Neural cell (in vitro differentiated cells): ENCODE results near the gene SMIM26. TPM values are rescaled to one million over a fixed set of nuclear protein-coding genes. Genes with fewer than 3 reads are reported as not detected.

Experiments used
- H2AFZ ChIP-seq: fragments of 200-600, 300-800 bp; sonication (generic), shearing (Covaris generic); 2 replicates; pipeline ENCODE4 v1.6.0; 2014; ENCODE audit warnings: low read depth, mild to moderate bottlenecking, antibody characterized with exemption, low read length, moderate library complexity
- H3F3A ChIP-seq: fragments of 200-600 bp; shearing (Covaris generic); 2 replicates; pipeline ENCODE4 v1.6.1; 2016; ENCODE audit warnings: mild to moderate bottlenecking, moderate library complexity, mixed read lengths, antibody characterized with exemption, low read length; ENCODE audit not compliant: insufficient read depth, poor library complexity, severe bottlenecking
- H3K27ac ChIP-seq: fragments of 200-600, 300-800 bp; sonication (generic), shearing (Covaris generic); 2 replicates; pipeline ENCODE4 v1.5.1; 2014; ENCODE audit warnings: mild to moderate bottlenecking, low read length, moderate library complexity
- H3K27me3 ChIP-seq: fragments of 300-800, 200-600 bp; sonication (generic), shearing (Covaris generic); 2 replicates; pipeline ENCODE4 v1.6.0; 2014; ENCODE audit warnings: mild to moderate bottlenecking, low read depth, low read length, moderate library complexity; ENCODE audit not compliant: insufficient read depth
- H3K36me3 ChIP-seq: fragments of 300-800, 200-600 bp; sonication (generic), shearing (Covaris generic); 2 replicates; pipeline ENCODE4 v1.5.1; 2014; ENCODE audit warnings: mild to moderate bottlenecking, antibody characterized with exemption, low read length, moderate library complexity; ENCODE audit not compliant: insufficient read depth
- H3K4me2 ChIP-seq: fragments of 300-800, 200-600 bp; sonication (generic), shearing (Covaris generic); 2 replicates; pipeline ENCODE4 v1.6.0; 2014; ENCODE audit warnings: mild to moderate bottlenecking, low read length
- H3K4me3 ChIP-seq: fragments of 300-800, 200-600 bp; sonication (generic), shearing (Covaris generic); 2 replicates; pipeline ENCODE4 v1.5.1; 2014; ENCODE audit warnings: mild to moderate bottlenecking, low read length, moderate library complexity
- H3K79me2 ChIP-seq: fragments of 200-600 bp; shearing (Covaris generic); replicated peaks from 2 replicates; pipeline ENCODE4 v1.6.0; 2014; ENCODE audit warnings: mild to moderate bottlenecking, low read length, moderate library complexity; ENCODE audit not compliant: insufficient read depth
- H3K9ac ChIP-seq: fragments of 300-800, 200-600 bp; sonication (generic), shearing (Covaris generic); 2 replicates; pipeline ENCODE4 v1.6.1; 2016; ENCODE audit warnings: mild to moderate bottlenecking, low read length, mixed read lengths
- H3K9me2 ChIP-seq: fragments of 200-600 bp; shearing (Covaris generic); 2 replicates; pipeline ENCODE4 v1.6.1; 2016; ENCODE audit warnings: mild to moderate bottlenecking, low read length, mixed read lengths; ENCODE audit not compliant: insufficient read depth
- H3K9me3 ChIP-seq: fragments of 200-600, 300-800 bp; sonication (generic), shearing (Covaris generic); 2 replicates; pipeline ENCODE4 v1.6.1; 2016; ENCODE audit warnings: mild to moderate bottlenecking, mixed run types, low read length, moderate library complexity, mixed read lengths
- H4K20me1 ChIP-seq: fragments of 200-600 bp; shearing (Covaris generic); 2 replicates; pipeline ENCODE4 v1.6.1; 2016; ENCODE audit warnings: mild to moderate bottlenecking, mixed run types; ENCODE audit not compliant: insufficient read depth
- EP300 ChIP-seq: fragments of 450-650 bp; conservative IDR thresholded peaks from 2 replicates; pipeline ENCODE4 v1.6.1; 2014; ENCODE audit warnings: antibody characterized with exemption, mild to moderate bottlenecking, moderate library complexity; ENCODE audit not compliant: poor library complexity, severe bottlenecking
- EZH2 ChIP-seq: fragments of 200-600, 300-800 bp; shearing (Covaris generic), sonication (generic); IDR thresholded peaks from 2 replicates; pipeline ENCODE4 v1.6.1; 2014; ENCODE audit warnings: antibody characterized with exemption, low read length, borderline replicate concordance, mild to moderate bottlenecking; ENCODE audit not compliant: insufficient read depth, poor library complexity, severe bottlenecking
- MXI1 ChIP-seq: fragments of 450-650 bp; conservative IDR thresholded peaks from 2 replicates; pipeline ENCODE4 v1.6.1; 2014; ENCODE audit warnings: antibody characterized with exemption, mild to moderate bottlenecking; ENCODE audit not compliant: poor library complexity, severe bottlenecking
- POLR2AphosphoS5 ChIP-seq: IDR thresholded peaks from 2 replicates; pipeline ENCODE4 v1.6.1; 2012
- RAD21 ChIP-seq: fragments of 450-650 bp; conservative IDR thresholded peaks from 2 replicates; pipeline ENCODE4 v1.6.1; 2014; ENCODE audit warnings: antibody characterized with exemption, mild to moderate bottlenecking, moderate library complexity
- SMC3 ChIP-seq: fragments of 450-650 bp; conservative IDR thresholded peaks from 2 replicates; pipeline ENCODE4 v1.6.1; 2014; ENCODE audit warnings: antibody characterized with exemption, mild to moderate bottlenecking, moderate library complexity; ENCODE audit not compliant: poor library complexity
- TAF1 ChIP-seq: IDR thresholded peaks from 2 replicates; pipeline ENCODE4 v1.6.1; 2012; ENCODE audit warnings: low read depth
- polyA plus RNA-seq: library from polyadenylated mRNA; depleted of rRNA; stranded (reverse); fragments of >200 nt; gene quantifications from 2 replicates; pipeline ENCODE4 v1.2.3, GENCODE V29; 2014
- TF ChIP-seq, protein P1 (sequence below): fragments of 450-650 bp; IDR thresholded peaks from 2 replicates; pipeline ENCODE4 v1.5.1; 2014; ENCODE audit warnings: antibody characterized with exemption, mild to moderate bottlenecking, moderate library complexity; ENCODE audit not compliant: poor library complexity, severe bottlenecking
- TF ChIP-seq, protein P2 (sequence below): IDR thresholded peaks from 2 replicates; pipeline ENCODE4 v1.6.1; 2012; ENCODE audit warnings: borderline replicate concordance

SMIM26 gene
- polyA plus RNA-seq, 1 donor from 2014 or later = 215 TPM

DNA sequence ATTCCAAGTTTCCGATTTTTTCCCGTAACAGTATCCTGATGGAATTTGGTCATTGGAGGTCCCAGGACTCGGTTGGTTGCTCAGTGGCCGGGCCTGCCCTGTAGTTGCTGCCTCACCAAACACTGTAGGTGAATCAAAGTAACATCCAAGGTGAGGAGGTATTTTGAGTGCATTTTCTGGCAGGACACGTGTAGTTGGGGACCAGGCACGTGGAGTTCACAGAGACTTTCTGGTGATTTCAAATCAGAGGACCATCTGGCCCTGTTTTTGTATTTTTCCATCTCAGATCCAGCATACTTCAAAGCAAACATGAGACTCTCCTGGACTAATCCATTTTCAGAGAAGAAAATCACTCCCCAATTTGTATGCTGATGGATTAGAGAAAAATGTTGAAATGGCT lies 10.7 kb downstream of the SMIM26 start:
- H3K79me2 ChIP-seq = no peaks in the 10 kb centered on the region
- no peak overlapping the region for H3K9ac ChIP-seq
- no peaks in the 10 kb centered on the region for H4K20me1 ChIP-seq
- no peak overlapping the region for H3K27ac ChIP-seq
- no peaks in the 10 kb centered on the region for H3K36me3 ChIP-seq
- H2AFZ ChIP-seq = no peak overlapping the region
- no peaks in the 10 kb centered on the region for H3F3A ChIP-seq
- H3K9me3 ChIP-seq = no peaks in the 10 kb centered on the region
- H3K9me2 ChIP-seq = no peaks in the 10 kb centered on the region
- no peak overlapping the region for H3K4me2 ChIP-seq
- no peaks in the 10 kb centered on the region for H3K27me3 ChIP-seq
- no peak overlapping the region for H3K4me3 ChIP-seq
- no peak for TF ChIP-seq EZH2
- TF ChIP-seq, protein P1, sequence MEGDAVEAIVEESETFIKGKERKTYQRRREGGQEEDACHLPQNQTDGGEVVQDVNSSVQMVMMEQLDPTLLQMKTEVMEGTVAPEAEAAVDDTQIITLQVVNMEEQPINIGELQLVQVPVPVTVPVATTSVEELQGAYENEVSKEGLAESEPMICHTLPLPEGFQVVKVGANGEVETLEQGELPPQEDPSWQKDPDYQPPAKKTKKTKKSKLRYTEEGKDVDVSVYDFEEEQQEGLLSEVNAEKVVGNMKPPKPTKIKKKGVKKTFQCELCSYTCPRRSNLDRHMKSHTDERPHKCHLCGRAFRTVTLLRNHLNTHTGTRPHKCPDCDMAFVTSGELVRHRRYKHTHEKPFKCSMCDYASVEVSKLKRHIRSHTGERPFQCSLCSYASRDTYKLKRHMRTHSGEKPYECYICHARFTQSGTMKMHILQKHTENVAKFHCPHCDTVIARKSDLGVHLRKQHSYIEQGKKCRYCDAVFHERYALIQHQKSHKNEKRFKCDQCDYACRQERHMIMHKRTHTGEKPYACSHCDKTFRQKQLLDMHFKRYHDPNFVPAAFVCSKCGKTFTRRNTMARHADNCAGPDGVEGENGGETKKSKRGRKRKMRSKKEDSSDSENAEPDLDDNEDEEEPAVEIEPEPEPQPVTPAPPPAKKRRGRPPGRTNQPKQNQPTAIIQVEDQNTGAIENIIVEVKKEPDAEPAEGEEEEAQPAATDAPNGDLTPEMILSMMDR = no peak
- TF ChIP-seq, protein P2, sequence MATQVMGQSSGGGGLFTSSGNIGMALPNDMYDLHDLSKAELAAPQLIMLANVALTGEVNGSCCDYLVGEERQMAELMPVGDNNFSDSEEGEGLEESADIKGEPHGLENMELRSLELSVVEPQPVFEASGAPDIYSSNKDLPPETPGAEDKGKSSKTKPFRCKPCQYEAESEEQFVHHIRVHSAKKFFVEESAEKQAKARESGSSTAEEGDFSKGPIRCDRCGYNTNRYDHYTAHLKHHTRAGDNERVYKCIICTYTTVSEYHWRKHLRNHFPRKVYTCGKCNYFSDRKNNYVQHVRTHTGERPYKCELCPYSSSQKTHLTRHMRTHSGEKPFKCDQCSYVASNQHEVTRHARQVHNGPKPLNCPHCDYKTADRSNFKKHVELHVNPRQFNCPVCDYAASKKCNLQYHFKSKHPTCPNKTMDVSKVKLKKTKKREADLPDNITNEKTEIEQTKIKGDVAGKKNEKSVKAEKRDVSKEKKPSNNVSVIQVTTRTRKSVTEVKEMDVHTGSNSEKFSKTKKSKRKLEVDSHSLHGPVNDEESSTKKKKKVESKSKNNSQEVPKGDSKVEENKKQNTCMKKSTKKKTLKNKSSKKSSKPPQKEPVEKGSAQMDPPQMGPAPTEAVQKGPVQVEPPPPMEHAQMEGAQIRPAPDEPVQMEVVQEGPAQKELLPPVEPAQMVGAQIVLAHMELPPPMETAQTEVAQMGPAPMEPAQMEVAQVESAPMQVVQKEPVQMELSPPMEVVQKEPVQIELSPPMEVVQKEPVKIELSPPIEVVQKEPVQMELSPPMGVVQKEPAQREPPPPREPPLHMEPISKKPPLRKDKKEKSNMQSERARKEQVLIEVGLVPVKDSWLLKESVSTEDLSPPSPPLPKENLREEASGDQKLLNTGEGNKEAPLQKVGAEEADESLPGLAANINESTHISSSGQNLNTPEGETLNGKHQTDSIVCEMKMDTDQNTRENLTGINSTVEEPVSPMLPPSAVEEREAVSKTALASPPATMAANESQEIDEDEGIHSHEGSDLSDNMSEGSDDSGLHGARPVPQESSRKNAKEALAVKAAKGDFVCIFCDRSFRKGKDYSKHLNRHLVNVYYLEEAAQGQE = no peak
- no peak for TF ChIP-seq RAD21
- TF ChIP-seq EP300 = no peak
- no peak for TF ChIP-seq SMC3
- no peak for TF ChIP-seq POLR2AphosphoS5
- TF ChIP-seq MXI1 = no peak
- no peak for TF ChIP-seq TAF1

DNA sequence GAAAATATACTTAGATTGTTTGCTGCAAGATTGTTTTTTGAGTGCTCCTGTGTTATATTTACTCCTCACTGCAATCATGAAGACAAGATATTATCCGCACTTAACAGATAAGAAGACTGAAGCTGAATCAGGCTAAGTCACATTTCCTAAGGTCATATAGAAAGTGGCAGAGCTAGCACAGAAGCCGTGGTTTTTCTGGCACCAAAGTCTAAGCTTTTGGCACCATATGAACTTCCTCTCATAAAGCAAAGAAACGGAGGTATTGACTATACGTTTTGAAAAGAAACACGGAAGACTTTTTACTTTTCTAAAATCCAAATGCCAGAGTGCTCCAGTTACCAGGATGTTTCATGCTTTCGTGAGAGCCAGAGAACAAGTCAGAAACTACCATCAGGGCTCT lies 11.3 kb downstream of the SMIM26 start:
- Histone ChIP-seq H3K27ac (no peak overlapping the region), H3F3A (no peaks in the 10 kb centered on the region), H3K36me3 (no peaks in the 10 kb centered on the region), H4K20me1 (no peaks in the 10 kb centered on the region), H3K27me3 (no peaks in the 10 kb centered on the region), H3K4me2 (no peak overlapping the region), H3K9ac (no peak overlapping the region), H3K9me2 (no peaks in the 10 kb centered on the region), H3K9me3 (no peaks in the 10 kb centered on the region), H3K79me2 (no peaks in the 10 kb centered on the region), H2AFZ (no peak overlapping the region), H3K4me3 (no peak overlapping the region)
- TF ChIP-seq, protein P1 = no peak
- TF ChIP-seq EZH2 = no peak
- TF ChIP-seq, protein P2 = no peak
- TF ChIP-seq TAF1 = no peak
- no peak for TF ChIP-seq RAD21
- no peak for TF ChIP-seq MXI1
- no peak for TF ChIP-seq SMC3
- no peak for TF ChIP-seq POLR2AphosphoS5
- TF ChIP-seq EP300 = no peak
